HFF-Myc (cell line): Measurements from ENCODE around the gene WDPCP.
A peak's percentile ranks its signal among the peaks of the same experiment; 100 is the strongest.
"Not testable (repeated sequence)": the region's sequence is repeated elsewhere in the genome, so short reads cannot be mapped to it uniquely, and the experiment has no call there.

Experiments used
- DNase-seq: peaks from one replicate; pipeline ENCODE4 v3.0.0-alpha.2; 2011; ENCODE audit warnings: low read depth; ENCODE audit errors: extremely low read depth
- H3K4me3 ChIP-seq: replicated peaks from 2 replicates; pipeline ENCODE4 v1.5.1; 2011; ENCODE audit warnings: low read depth, mild to moderate bottlenecking, control low read depth, low read length
- CTCF ChIP-seq: IDR thresholded peaks from 2 replicates; pipeline ENCODE4 v1.5.1; 2012; ENCODE audit warnings: mild to moderate bottlenecking, low read depth, low read length, control low read depth; ENCODE audit errors: missing control alignments

Gene WDPCP

GRCh38 chr2:63374341-63374740, 213.9 kb downstream of the WDPCP start:
- DNase-seq = no peak
- no peak for TF ChIP-seq CTCF
- H3K4me3 ChIP-seq = no peak overlapping the region

- TF ChIP-seq CTCF = no peak
- DNase-seq = no peak
- no peak overlapping the region for H3K4me3 ChIP-seq
Observed at GRCh38 chr2:63372549-63372948, 215.7 kb downstream of the WDPCP start.

- H3K4me3 ChIP-seq = no peak overlapping the region
- DNase-seq = peak; percentile 1
- TF ChIP-seq CTCF = no peak
Observed at GRCh38 chr2:63369146-63369545, 219.1 kb downstream of the WDPCP start.

GRCh38 chr2:63364866-63365265, 223.4 kb downstream of the WDPCP start:
- no peak for DNase-seq
- TF ChIP-seq CTCF = no peak
- no peak overlapping the region for H3K4me3 ChIP-seq

GRCh38 chr2:63357722-63358121, 230.6 kb downstream of the WDPCP start:
- DNase-seq, H3K4me3 ChIP-seq: not testable (repeated sequence)

- no peak for DNase-seq
- no peak overlapping the region for H3K4me3 ChIP-seq
- TF ChIP-seq CTCF = no peak
Observed at GRCh38 chr2:63347361-63347760, 240.9 kb downstream of the WDPCP start.

GRCh38 chr2:63346411-63346810, 241.9 kb downstream of the WDPCP start:
- H3K4me3 ChIP-seq = no peak overlapping the region
- no peak for DNase-seq
- TF ChIP-seq CTCF = no peak
